Muscle of leg (tissue), 16 donors: ENCODE results near the gene NHERF1. TPM values are rescaled to one million over a fixed set of nuclear protein-coding genes. Genes with fewer than 3 reads are reported as not detected.
A peak's percentile ranks its signal among the peaks of the same experiment; 100 is the strongest.

Experiments
- DNase-seq: peaks from one replicate; pipeline ENCODE4 v3.0.0; 2013
- H3K27ac ChIP-seq: one replicate; pipeline ENCODE4 v1.5.1; 2013; ENCODE audit warnings: mild to moderate bottlenecking, low read length, control low read depth
- H3K27me3 ChIP-seq: one replicate; pipeline ENCODE4 v1.6.1; 2013; ENCODE audit warnings: low read length; ENCODE audit not compliant: control insufficient read depth, insufficient read depth
- H3K36me3 ChIP-seq: one replicate; pipeline ENCODE4 v1.6.1; 2013; ENCODE audit warnings: low read length; ENCODE audit not compliant: control insufficient read depth, insufficient read depth
- H3K4me1 ChIP-seq: one replicate; pipeline ENCODE4 v1.6.1; 2013; ENCODE audit warnings: low read length; ENCODE audit not compliant: control insufficient read depth, insufficient read depth
- H3K4me3 ChIP-seq: one replicate; pipeline ENCODE4 v1.5.1; 2013; ENCODE audit warnings: low read length, control low read depth
- H3K9me3 ChIP-seq: replicated peaks from 2 replicates; pipeline ENCODE4 v1.6.1; 2013; ENCODE audit warnings: low read depth, low read length; ENCODE audit not compliant: control insufficient read depth
- WGBS: methylation state at CpG from one replicate; pipeline ENCODE4 v1.1.5; 2013; ENCODE audit warnings: missing lambda C conversion rate; ENCODE audit not compliant: insufficient coverage; 5-methylcytosine and 5-hydroxymethylcytosine counted together
- long read RNA-seq, 11 donors: transcript quantifications; one replicate each; lab custom pipeline, GENCODE V29; 2026
- polyA plus RNA-seq, 8 donors: library from polyadenylated mRNA; unstranded; fragments of 120-200 nt; gene quantifications; one replicate each; pipeline versions ENCODE4 v1.2.1 to v1.2.3, GENCODE V29; 2013; ENCODE audit warnings: inconsistent platforms in 1 of 8, low replicate concordance in 1 of 8; ENCODE audit not compliant: insufficient read length in 8 of 8, insufficient read depth in 1 of 8
- total RNA-seq: library from RNA; stranded (reverse); fragments of 120-200 nt; gene quantifications from one replicate; pipeline ENCODE4 v1.2.4, GENCODE V29; 2013

NHERF1 gene
- total RNA-seq (3.5 TPM), polyA plus RNA-seq (10 to 100 TPM in 2 of 8 donors, 1 to 10 TPM in 6; 5.3 to 24.4 (median 8.2) TPM)
- long read RNA-seq, donor 1 = 0 reads
- long read RNA-seq, donor 2 = 0 reads
- long read RNA-seq, donor 3, partial matches to known transcripts = 78 of 78 reads
- long read RNA-seq, donor 3, other reads (novel, unspliced or antisense) = 0 of 78 reads
- long read RNA-seq, donor 4, partial matches to known transcripts = 0 of 3 reads
- long read RNA-seq, donor 4, other reads (novel, unspliced or antisense) = 0 of 3 reads
- long read RNA-seq, donor 5, partial matches to known transcripts = 0 of 4 reads
- long read RNA-seq, donor 5, other reads (novel, unspliced or antisense) = 0 of 4 reads
- long read RNA-seq, donor 6, partial matches to known transcripts = 0 of 4 reads
- long read RNA-seq, donor 6, other reads (novel, unspliced or antisense) = 0 of 4 reads
- long read RNA-seq, donor 7, partial matches to known transcripts = 0 of 1 reads
- long read RNA-seq, donor 7, other reads (novel, unspliced or antisense) = 0 of 1 reads
- long read RNA-seq, donor 8 = 0 reads
- long read RNA-seq, donor 9, partial matches to known transcripts = 0 of 3 reads
- long read RNA-seq, donor 9, other reads (novel, unspliced or antisense) = 0 of 3 reads
- long read RNA-seq, donor 10, partial matches to known transcripts = 0 of 2 reads
- long read RNA-seq, donor 10, other reads (novel, unspliced or antisense) = 0 of 2 reads
- long read RNA-seq, donor 11 = 0 reads

- DNase-seq = peak; percentile 97
- Histone ChIP-seq H3K36me3 (no peaks in the 10 kb centered on the region), H3K4me3 (peak within 1 kb of the TSS; percentile 54), H3K4me1 (peaks cover 31% of the 10 kb centered on the region), H3K9me3 (no peaks in the 10 kb centered on the region), H3K27me3 (peaks cover 74% of the 10 kb centered on the region), H3K27ac (no peak within 1 kb of the TSS)
- WGBS = under 1% methylated on average over 89 of the region's 90 CpGs
Measured at GRCh38 chr17:74748529-74749278, at the start of gene NHERF1. NHERF1 (plus strand) TSS chr17:74748628; CDS start chr17:74748847, 219 bp downstream.

GRCh38 chr17:74699236-74699635, 49.2 kb upstream of the NHERF1 start:
- Histone ChIP-seq H3K27me3 (peaks cover 6% of the 10 kb centered on the region), H3K36me3 (no peaks in the 10 kb centered on the region), H3K4me1 (no peaks in the 10 kb centered on the region), H3K27ac (no peak overlapping the region), H3K9me3 (no peaks in the 10 kb centered on the region), H3K4me3 (no peak overlapping the region)
- no peak for DNase-seq
- 84% methylated on average over 6 of the region's 9 CpGs for WGBS

GRCh38 chr17:74702116-74702871, 46.1 kb upstream of the NHERF1 start:
- H3K4me1 ChIP-seq = no peaks in the 10 kb centered on the region
- H3K9me3 ChIP-seq = no peaks in the 10 kb centered on the region
- H3K4me3 ChIP-seq = no peak overlapping the region
- H3K27ac ChIP-seq = no peak overlapping the region
- WGBS = 64% methylated on average over 3 of the region's 9 CpGs
- peak; percentile 16 for DNase-seq
- H3K36me3 ChIP-seq = no peaks in the 10 kb centered on the region
- H3K27me3 ChIP-seq = peaks cover 5% of the 10 kb centered on the region

GRCh38 chr17:74703311-74703710, 45.1 kb upstream of the NHERF1 start:
- Histone ChIP-seq H3K36me3 (no peaks in the 10 kb centered on the region), H3K9me3 (no peaks in the 10 kb centered on the region), H3K4me1 (no peaks in the 10 kb centered on the region), H3K27me3 (peaks cover 5% of the 10 kb centered on the region), H3K4me3 (no peak overlapping the region), H3K27ac (no peak overlapping the region)
- DNase-seq = no peak
- WGBS = 82% methylated on average over 1 of the region's 2 CpGs

GRCh38 chr17:74704544-74704943, 43.9 kb upstream of the NHERF1 start:
- peaks cover 5% of the 10 kb centered on the region for H3K27me3 ChIP-seq
- no peak overlapping the region for H3K4me3 ChIP-seq
- no peak for DNase-seq
- H3K27ac ChIP-seq = no peak overlapping the region
- no peaks in the 10 kb centered on the region for H3K36me3 ChIP-seq
- no peaks in the 10 kb centered on the region for H3K4me1 ChIP-seq
- 86% methylated on average over 5 of the region's 8 CpGs for WGBS
- no peaks in the 10 kb centered on the region for H3K9me3 ChIP-seq

GRCh38 chr17:74711058-74711824, 37.2 kb upstream of the NHERF1 start:
- Histone ChIP-seq H3K4me1 (no peaks in the 10 kb centered on the region), H3K4me3 (no peak overlapping the region), H3K36me3 (no peaks in the 10 kb centered on the region), H3K27ac (no peak overlapping the region), H3K27me3 (peaks cover 13% of the 10 kb centered on the region), H3K9me3 (no peaks in the 10 kb centered on the region)
- 59% methylated on average over 10 of the region's 12 CpGs for WGBS
- no peak for DNase-seq

- Histone ChIP-seq H3K36me3 (no peaks in the 10 kb centered on the region), H3K9me3 (no peaks in the 10 kb centered on the region), H3K4me1 (no peaks in the 10 kb centered on the region), H3K27me3 (peaks cover 11% of the 10 kb centered on the region), H3K4me3 (no peak overlapping the region), H3K27ac (peak overlapping the region; percentile 13)
- no peak for DNase-seq
- WGBS = 67% methylated on average over 6 of the region's 7 CpGs
Measured at GRCh38 chr17:74712301-74712700, 36.1 kb upstream of the NHERF1 start.

GRCh38 chr17:74712756-74713155, 35.7 kb upstream of the NHERF1 start, which contains the start of gene CD300LF:
CD300LF (minus strand) TSS chr17:74712923; CDS start chr17:74712866, 57 bp downstream.
- Histone ChIP-seq H3K4me1 (no peaks in the 10 kb centered on the region), H3K9me3 (no peaks in the 10 kb centered on the region), H3K4me3 (no peak within 1 kb of the TSS), H3K27me3 (peaks cover 11% of the 10 kb centered on the region), H3K27ac (peak within 1 kb of the TSS; percentile 13), H3K36me3 (no peaks in the 10 kb centered on the region)
- WGBS = 80% methylated on average over 1 of the region's 8 CpGs
- peak; percentile 63 for DNase-seq

GRCh38 chr17:74713171-74713755, 35.2 kb upstream of the NHERF1 start:
- Histone ChIP-seq H3K27me3 (peaks cover 11% of the 10 kb centered on the region), H3K9me3 (no peaks in the 10 kb centered on the region), H3K4me3 (no peak overlapping the region), H3K4me1 (no peaks in the 10 kb centered on the region), H3K27ac (no peak overlapping the region), H3K36me3 (no peaks in the 10 kb centered on the region)
- 81% methylated on average over 8 of the region's 12 CpGs for WGBS
- no peak for DNase-seq
